GM23248 (cell line): ENCODE results near the gene DMAP1.

Experiments
- EZH2 ChIP-seq: fragments of 200-600 bp; sonication (generic); IDR thresholded peaks from 2 replicates; pipeline ENCODE4 v1.6.1; 2018; ENCODE audit warnings: antibody characterized with exemption, mild to moderate bottlenecking; ENCODE audit not compliant: insufficient read depth, poor library complexity, severe bottlenecking
- EZH2phosphoT487 ChIP-seq: fragments of 200-600 bp; sonication (generic); IDR thresholded peaks from 2 replicates; pipeline ENCODE4 v1.6.1; 2018; ENCODE audit warnings: antibody characterized with exemption, moderate library complexity, mild to moderate bottlenecking, low read depth; ENCODE audit not compliant: insufficient read depth

GRCh38 chr1:44244986-44245385 lies 31.7 kb downstream of the DMAP1 start:
- TF ChIP-seq EZH2: no peak
- no peak for TF ChIP-seq EZH2phosphoT487
